B cell (primary cell): Measurements from ENCODE around the gene NELL1. TPM values are rescaled to one million over a fixed set of nuclear protein-coding genes. Genes with fewer than 3 reads are reported as not detected.

Experiments used
- ATAC-seq: fragments of 200-7000 bp; cut with Tn5 transposase; one replicate; pipeline ENCODE4 v1.10.0; 2021; ENCODE audit warnings: low read depth, mild to moderate bottlenecking, moderate number of reproducible peaks, moderate library complexity
- CTCF ChIA-PET: fragments of 350-600 bp; sonication (Branson Sonifier 250); formaldehyde crosslinking; loops from one replicate; lab custom pipeline; 2021; ENCODE audit warnings: antibody characterized with exemption, inconsistent platforms; lab: Charles Lee
- POLR2A ChIA-PET: fragments of 350-600 bp; sonication (Branson Sonifier 250); formaldehyde crosslinking; loops from one replicate; lab custom pipeline; 2021; ENCODE audit warnings: antibody characterized with exemption; lab: Charles Lee
- DNase-seq: peaks from one replicate; pipeline ENCODE4 v3.0.0; 2013
- H2AFZ ChIP-seq: 2 replicates; pipeline ENCODE4 v1.6.1; 2012; ENCODE audit warnings: mild to moderate bottlenecking, low read depth, low read length; ENCODE audit not compliant: insufficient read depth, poor library complexity, severe bottlenecking
- H3K27ac ChIP-seq, 2 donors: 1 replicate in 1 of 2; 2 replicates in 1 of 2; pipeline ENCODE4 v1.5.1; 2012 to 2013; ENCODE audit warnings: low read length in 2 of 2, mild to moderate bottlenecking in 2 of 2, moderate library complexity in 1 of 2
- H3K27me3 ChIP-seq, 4 experiments: fragments of 200-600 bp in 1 of 4; sonication (generic) in 1 of 4; replicated peaks in 1 of 4; 1 replicate in 2 of 4; 2 replicates in 2 of 4; pipeline versions ENCODE4 v1.6.1 to v1.7.0; 2013 to 2016; ENCODE audit warnings: low read length in 3 of 4, mild to moderate bottlenecking in 2 of 4, mixed read lengths in 1 of 4, moderate library complexity in 1 of 4; ENCODE audit not compliant: insufficient read depth in 4 of 4, control insufficient read depth in 3 of 4; ENCODE audit errors: control extremely low read depth in 1 of 4
- H3K36me3 ChIP-seq, 2 experiments: replicated peaks in 1 of 2; 1 replicate in 1 of 2; 2 replicates in 1 of 2; pipeline versions ENCODE4 v1.6.1 to v1.7.1; 2013; ENCODE audit warnings: low read length in 1 of 2; ENCODE audit not compliant: insufficient read depth in 2 of 2, control insufficient read depth in 1 of 2; ENCODE audit errors: control extremely low read depth in 1 of 2, extremely low read depth in 1 of 2
- H3K4me1 ChIP-seq, 2 donors: fragments of 200-600 bp in 1 of 2; sonication (generic) in 1 of 2; 1 replicate in 1 of 2; 2 replicates in 1 of 2; pipeline versions ENCODE4 v1.5.1 to v1.6.1; 2013 to 2017; ENCODE audit warnings: low read length in 2 of 2; ENCODE audit not compliant: control insufficient read depth in 2 of 2, insufficient read depth in 2 of 2
- H3K4me2 ChIP-seq: replicated peaks from 2 replicates; pipeline ENCODE3; 2012; ENCODE audit warnings: mild to moderate bottlenecking, low read depth, low read length; ENCODE audit not compliant: poor library complexity, severe bottlenecking
- H3K4me3 ChIP-seq, 5 experiments: fragments of 200-600 bp in 1 of 5; sonication (generic) in 1 of 5; 1 replicate in 3 of 5; 2 replicates in 2 of 5; pipeline versions ENCODE4 v1.5.1 to v1.7.0; 2011 to 2016; ENCODE audit warnings: low read length in 4 of 5, mild to moderate bottlenecking in 4 of 5, low read depth in 2 of 5, control low read depth in 1 of 5, moderate library complexity in 1 of 5; ENCODE audit not compliant: insufficient read depth in 1 of 5; ENCODE audit errors: control extremely low read depth in 1 of 5, extremely low read depth in 1 of 5
- H3K79me2 ChIP-seq: fragments of 200-600 bp; sonication (generic); one replicate; pipeline ENCODE4 v1.6.0; 2016; ENCODE audit warnings: low read length; ENCODE audit not compliant: control insufficient read depth, insufficient read depth
- H3K9ac ChIP-seq: fragments of 200-600 bp; sonication (generic); 2 replicates; pipeline ENCODE4 v1.6.1; 2017; ENCODE audit warnings: mild to moderate bottlenecking, low read length, moderate library complexity
- H3K9me3 ChIP-seq, 3 donors: one replicate each; pipeline versions ENCODE4 v1.6.1 to v1.7.1; 2013; ENCODE audit warnings: low read length in 2 of 3; ENCODE audit not compliant: control insufficient read depth in 2 of 3, insufficient read depth in 1 of 3; ENCODE audit errors: control extremely low read depth in 1 of 3
- H4K20me1 ChIP-seq: 2 replicates; pipeline ENCODE4 v1.6.0; 2012; ENCODE audit warnings: mild to moderate bottlenecking, low read length; ENCODE audit not compliant: insufficient read depth, control insufficient read depth, poor library complexity, severe bottlenecking
- H3K27ac Mint-ChIP-seq: one replicate; pipeline ENCODE4 v1.8.0; 2021; ENCODE audit warnings: mixed read lengths
- H3K27me3 Mint-ChIP-seq: one replicate; pipeline ENCODE4 v1.8.0; 2021; ENCODE audit warnings: mixed read lengths
- H3K4me1 Mint-ChIP-seq: one replicate; pipeline ENCODE4 v1.8.0; 2021; ENCODE audit warnings: mixed read lengths
- H3K4me3 Mint-ChIP-seq: one replicate; pipeline ENCODE4 v1.8.0; 2021; ENCODE audit warnings: mixed read lengths
- H3K9me3 Mint-ChIP-seq: one replicate; pipeline ENCODE4 v1.8.0; 2022; ENCODE audit warnings: mixed read lengths; ENCODE audit not compliant: insufficient read depth
- CTCF ChIP-seq: fragments of 200-600 bp; IDR thresholded peaks from one replicate; pipeline ENCODE4 v1.8.0; 2022; ENCODE audit warnings: antibody characterized with exemption, mild to moderate bottlenecking
- EZH2 ChIP-seq: IDR thresholded peaks from 2 replicates; pipeline ENCODE4 v1.6.1; 2012; ENCODE audit warnings: borderline replicate concordance, low read depth, mild to moderate bottlenecking, moderate library complexity, low read length; ENCODE audit not compliant: insufficient read depth, poor library complexity, severe bottlenecking
- WGBS: methylation state at CpG from one replicate; pipeline ENCODE4 v1.1.5; 2013; ENCODE audit warnings: missing lambda C conversion rate; ENCODE audit not compliant: insufficient coverage; 5-methylcytosine and 5-hydroxymethylcytosine counted together
- intact Hi-C: fragments of 100-400 bp; cut with micrococcal nuclease; formaldehyde crosslinking; loops from one replicate; pipeline ENCODE4 v1.10.0; 2022
- polyA plus RNA-seq: library from polyadenylated mRNA; depleted of rRNA; stranded (reverse); fragments of >200 nt; gene quantifications from 2 replicates; pipeline ENCODE4 v1.2.3, GENCODE V29; 2012
- total RNA-seq, 2 donors: library from RNA; stranded (reverse); fragments of 120-200 nt in 1 of 2; gene quantifications; 1 replicate in 1 of 2; 2 replicates in 1 of 2; pipeline versions ENCODE4 v1.2.3 to v1.2.4, GENCODE V29; 2013 to 2022

NELL1 gene
- total and polyA plus RNA-seq, 2 donors (not counting 1 experiment from before 2014, with no cell fraction given), result not detected

GRCh38 chr11:20876738-20877137 lies 207.4 kb downstream of the NELL1 start:
- POLR2A ChIA-PET, result no interaction called here
- intact Hi-C loops, result no loop called here
- Histone ChIP-seq H3K27ac (no peak overlapping the region), H3K9me3 (peaks cover 0 to 2% (median 0%) of the 10 kb centered on the region in 3 donors), H2AFZ (no peak overlapping the region), H3K27me3 (no peaks in the 10 kb centered on the region), H4K20me1 (no peaks in the 10 kb centered on the region), H3K79me2 (no peaks in the 10 kb centered on the region), H3K4me3 (no peak overlapping the region), H3K9ac (no peak overlapping the region), H3K36me3 (no peaks in the 10 kb centered on the region), H3K4me2 (no peak overlapping the region), H3K4me1 (no peaks in the 10 kb centered on the region)
- no peak for TF ChIP-seq EZH2
- no peak for TF ChIP-seq CTCF
- CTCF ChIA-PET, result no interaction called here
- Mint-ChIP-seq H3K27ac (no peak overlapping the region), H3K4me1 (no peaks in the 10 kb centered on the region), H3K27me3 (no peaks in the 10 kb centered on the region), H3K4me3 (no peak overlapping the region), H3K9me3 (no peaks in the 10 kb centered on the region)
- no peak for ATAC-seq
- no peak for DNase-seq

GRCh38 chr11:20880094-20880493 lies 210.7 kb downstream of the NELL1 start:
- TF ChIP-seq EZH2, result no peak
- no peak for TF ChIP-seq CTCF
- DNase-seq (no peak), ATAC-seq (no peak)
- no peak overlapping the region for H3K27ac ChIP-seq
- H3K9me3 Mint-ChIP-seq, result no peaks in the 10 kb centered on the region
- H3K4me1 ChIP-seq, result no peaks in the 10 kb centered on the region
- H3K4me3 ChIP-seq, result no peak overlapping the region
- H3K27me3 Mint-ChIP-seq, result no peaks in the 10 kb centered on the region
- H3K4me3 Mint-ChIP-seq, result no peak overlapping the region
- H3K4me1 Mint-ChIP-seq, result no peaks in the 10 kb centered on the region
- H3K27me3 ChIP-seq, result no peaks in the 10 kb centered on the region
- WGBS, result no CpG with 5 or more reads among the region's 1 CpG
- H3K27ac Mint-ChIP-seq, result no peak overlapping the region
- H3K9me3 ChIP-seq, result peaks cover 0 to 4% (median 0%) of the 10 kb centered on the region in 3 donors
- no peak overlapping the region for H3K9ac ChIP-seq
- no peaks in the 10 kb centered on the region for H3K36me3 ChIP-seq
- no peak overlapping the region for H2AFZ ChIP-seq
- intact Hi-C loops, result no loop called here
- POLR2A ChIA-PET, result no interaction called here
- no peaks in the 10 kb centered on the region for H3K79me2 ChIP-seq
- H4K20me1 ChIP-seq, result no peaks in the 10 kb centered on the region
- no peak overlapping the region for H3K4me2 ChIP-seq
- CTCF ChIA-PET, result no interaction called here
